Stimulated activated CD8-positive, alpha-beta memory T cell treated with anti-CD3 and anti-CD28 coated beads, Interleukin-4, amount 100 ng/mL, for 48 hours (primary cell): ENCODE data around the gene FGF14.
"Not testable (repeated sequence)": the region's sequence is repeated elsewhere in the genome, so short reads cannot be mapped to it uniquely, and the experiment has no call there.

Experiments used
- DNase-seq: peaks from one replicate; pipeline ENCODE4 v3.0.0-alpha.2; 2020

Gene FGF14

DNA sequence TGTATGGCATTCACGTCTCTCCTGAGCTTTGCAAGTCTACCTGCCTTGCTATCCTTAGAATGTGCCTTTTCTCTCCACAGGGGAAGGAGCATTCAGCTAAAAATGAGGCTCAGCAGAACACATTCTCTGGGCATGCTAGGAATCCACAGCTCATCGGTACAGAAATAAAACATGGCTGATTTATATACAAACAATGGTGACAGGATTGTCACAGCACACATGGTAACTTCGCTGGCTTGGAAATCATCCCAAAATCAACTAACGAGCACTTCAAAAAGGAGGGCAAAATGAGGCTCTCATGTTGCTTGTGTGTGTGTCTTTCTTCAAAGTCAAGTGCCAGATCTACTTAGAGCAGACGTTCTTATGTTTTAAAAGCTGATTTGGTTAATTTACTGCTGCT lies 373.0 kb downstream of the FGF14 start:
- no peak for DNase-seq

DNA sequence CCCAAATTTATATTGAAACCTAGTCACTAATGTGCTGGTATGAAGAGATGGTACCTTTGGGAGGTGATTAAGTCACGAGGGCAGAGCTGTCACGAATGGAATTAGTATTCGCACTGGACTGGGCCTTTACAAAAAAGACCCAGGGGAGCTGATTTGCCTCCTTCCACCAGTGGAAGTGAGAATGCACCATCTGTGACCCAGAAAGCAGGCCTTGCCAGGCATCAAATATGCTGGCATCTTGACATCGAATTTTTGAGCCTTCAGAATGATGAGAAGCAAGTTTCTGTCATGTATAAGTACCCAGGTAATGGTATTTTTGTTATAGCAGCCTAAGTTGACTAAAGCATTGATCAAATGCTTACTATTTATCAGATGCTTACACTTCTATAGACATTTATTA lies 373.6 kb downstream of the FGF14 start:
- no peak for DNase-seq

DNA sequence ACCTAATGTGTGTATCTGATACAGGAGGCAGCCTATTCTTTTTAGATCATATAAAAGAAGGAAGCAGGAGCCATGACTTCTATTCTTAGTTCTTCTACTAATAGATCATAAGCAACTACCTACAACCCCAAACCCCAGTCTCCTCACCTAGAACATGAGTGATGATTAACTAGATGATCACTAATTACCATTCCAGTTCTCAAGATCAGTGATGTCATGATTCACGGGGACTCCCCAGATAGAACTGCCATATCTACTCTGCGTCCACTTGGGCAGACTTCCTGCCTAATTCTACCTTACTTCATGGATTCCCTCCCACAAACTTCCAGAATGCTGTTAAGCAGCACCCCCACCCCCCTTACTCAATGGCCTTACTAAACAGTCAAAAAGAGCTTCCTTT lies 380.1 kb downstream of the FGF14 start:
- no peak for DNase-seq

DNA sequence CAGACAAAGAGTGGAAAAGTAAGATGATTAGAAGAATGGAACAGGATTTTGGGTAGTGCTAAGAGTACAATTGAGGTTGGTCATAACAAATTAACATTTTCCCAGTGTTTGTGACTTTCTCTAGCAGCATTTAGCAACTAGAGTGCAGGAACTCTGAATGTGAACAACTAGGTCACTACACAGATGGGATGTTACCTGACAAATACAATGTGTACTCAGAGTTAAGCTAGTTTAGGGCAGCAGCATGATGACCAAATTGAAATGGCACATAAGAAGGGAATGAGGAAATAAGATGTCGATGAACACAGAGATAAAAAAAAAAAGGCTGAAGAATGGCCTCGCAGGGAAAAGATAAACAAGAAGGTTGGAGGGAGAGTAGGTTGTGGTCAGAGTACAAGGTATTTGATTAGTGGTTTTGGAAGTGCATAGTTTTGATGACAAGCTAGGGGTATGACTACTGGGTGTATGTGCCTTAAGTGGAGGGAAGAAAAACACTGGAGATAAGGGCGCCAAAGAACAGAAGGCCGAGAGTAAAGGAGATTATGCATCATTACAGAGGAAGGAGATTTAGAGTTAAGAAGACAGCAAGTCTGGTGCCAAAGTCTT lies 381.1 kb downstream of the FGF14 start:
- DNase-seq, result no peak

DNA sequence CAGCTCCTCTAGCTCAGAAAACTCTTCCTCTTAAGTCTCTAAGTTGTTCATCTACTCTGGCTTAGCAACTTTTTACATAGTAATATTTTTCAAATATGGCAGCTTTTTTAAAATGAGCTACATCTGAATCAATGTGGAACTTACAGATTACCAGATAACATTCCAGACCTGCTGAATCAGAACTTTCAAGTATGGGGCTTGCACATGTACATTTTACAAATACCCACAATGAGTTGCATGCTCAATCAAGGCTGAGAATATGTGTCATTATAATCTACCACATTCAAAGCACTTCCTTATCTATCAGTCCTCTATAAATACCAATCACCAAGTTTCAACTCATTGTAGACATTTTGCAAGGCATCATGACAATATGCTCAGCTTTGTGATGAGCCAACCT lies 383.1 kb downstream of the FGF14 start:
- DNase-seq, result no peak

DNA sequence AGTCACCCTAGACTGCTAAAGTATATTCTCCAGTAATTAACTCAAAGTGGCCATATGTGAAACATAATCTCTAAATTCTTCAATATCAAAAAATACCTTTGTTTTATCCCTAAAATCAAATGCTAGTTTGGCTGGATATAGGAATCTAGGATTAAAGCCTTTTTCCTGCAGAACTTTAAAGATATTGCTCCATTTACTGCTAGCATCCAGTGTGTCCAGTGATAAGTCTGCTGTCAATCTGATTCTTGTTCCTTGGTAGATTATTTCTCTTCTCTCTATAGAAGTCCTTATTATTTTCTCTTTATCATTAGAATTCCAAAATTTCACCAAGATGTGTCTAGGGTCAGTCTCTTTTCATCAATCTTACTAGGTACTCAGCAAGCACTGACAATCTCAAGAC lies 384.6 kb downstream of the FGF14 start:
- DNase-seq, result no peak

DNA sequence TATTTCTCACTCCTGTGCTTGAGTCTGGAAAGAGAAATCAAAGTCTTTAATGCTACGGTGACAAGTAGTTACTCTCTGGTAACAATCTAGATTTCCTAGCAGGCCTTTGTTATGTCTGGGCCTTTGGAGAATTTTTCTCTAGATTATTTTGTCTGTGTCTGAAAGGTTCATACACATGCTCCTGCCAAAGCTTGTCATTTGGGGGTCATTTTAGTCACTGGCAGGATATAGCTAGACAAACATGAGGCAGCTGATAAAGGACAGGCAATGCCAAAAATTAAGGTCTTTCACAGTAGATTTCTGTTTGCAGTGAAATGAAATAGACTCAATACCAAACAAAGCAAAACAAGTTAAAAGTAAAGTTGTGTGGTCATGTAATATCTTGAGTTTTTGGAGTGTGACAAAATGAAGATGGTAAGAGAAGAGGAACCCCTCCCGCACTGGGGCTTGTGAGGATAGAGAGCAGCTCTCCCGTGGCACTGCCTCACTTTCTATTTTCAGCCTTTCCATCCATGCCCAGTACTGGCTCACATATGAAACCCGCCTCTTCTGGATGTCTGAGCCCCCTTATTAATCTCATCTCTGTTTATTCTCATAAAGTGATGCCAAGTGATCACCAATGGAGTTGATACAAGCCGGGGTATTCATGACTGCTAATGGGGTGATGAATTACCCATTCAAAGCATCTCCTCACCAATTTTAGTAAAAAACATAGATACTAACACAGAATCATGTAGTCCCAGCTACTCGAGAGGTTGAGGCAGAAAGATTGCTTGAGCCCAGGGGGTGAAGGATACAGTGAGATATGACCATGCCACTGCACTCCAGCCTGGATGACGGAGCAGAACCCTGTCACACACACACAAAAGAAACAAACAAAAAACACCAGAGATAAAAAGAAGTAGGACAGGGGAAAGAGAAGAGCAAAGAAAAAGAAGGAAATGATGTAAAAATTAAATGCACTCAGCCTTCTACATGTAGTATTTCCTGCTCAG lies 389.3 kb downstream of the FGF14 start:
- no peak for DNase-seq

DNA sequence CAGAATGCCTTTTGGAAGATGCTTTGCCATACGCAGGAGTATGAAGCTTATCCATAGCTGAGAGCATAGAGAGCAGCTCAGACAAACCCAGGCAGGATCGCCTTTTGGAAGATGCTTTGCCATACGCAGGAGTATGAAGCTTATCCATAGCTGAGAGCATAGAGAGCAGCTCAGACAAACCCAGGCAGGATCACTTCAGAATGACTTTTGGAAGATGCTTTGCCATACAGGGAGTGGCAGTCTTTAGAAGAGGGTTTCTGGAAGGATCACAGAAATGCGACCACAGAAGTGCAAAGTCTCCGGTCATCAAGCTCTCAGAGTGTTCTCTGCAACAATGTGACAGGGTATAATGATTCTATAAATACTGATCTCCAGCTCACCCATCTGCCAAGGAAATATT lies 390.4 kb downstream of the FGF14 start:
- not testable (repeated sequence) for DNase-seq

DNA sequence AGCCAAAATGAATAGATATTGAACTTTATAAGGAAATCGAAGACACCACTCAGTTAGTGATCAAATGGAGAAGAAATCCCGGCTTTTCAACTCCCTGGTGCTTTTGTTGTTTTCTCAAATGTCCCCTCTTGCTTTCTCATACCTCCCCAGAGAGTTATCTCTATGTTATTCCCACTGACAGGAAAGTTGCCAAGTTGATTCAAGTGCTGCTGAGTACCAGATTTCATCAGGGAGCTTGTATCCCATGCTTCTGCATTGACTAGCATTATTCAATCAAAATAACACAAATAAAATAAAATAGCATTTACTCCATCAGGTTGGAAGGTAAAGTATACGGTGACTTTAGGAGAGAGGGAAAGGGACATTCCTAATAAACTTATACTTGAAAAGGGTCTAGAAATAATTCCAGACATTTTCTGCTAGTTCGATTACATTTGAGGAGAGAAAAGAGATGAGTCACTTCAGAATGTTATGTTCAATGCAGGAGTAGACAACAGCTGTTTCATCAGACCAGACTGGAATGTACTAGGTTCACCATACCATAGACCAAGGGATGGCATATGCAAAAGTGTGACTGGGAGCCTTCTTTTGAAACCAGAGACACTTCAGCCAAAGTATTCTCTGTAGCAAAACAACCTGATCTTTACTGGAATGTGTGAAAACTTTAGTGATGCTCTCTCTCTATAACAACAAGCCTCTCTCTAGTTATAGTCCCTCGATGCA lies 397.8 kb downstream of the FGF14 start:
- no peak for DNase-seq

DNA sequence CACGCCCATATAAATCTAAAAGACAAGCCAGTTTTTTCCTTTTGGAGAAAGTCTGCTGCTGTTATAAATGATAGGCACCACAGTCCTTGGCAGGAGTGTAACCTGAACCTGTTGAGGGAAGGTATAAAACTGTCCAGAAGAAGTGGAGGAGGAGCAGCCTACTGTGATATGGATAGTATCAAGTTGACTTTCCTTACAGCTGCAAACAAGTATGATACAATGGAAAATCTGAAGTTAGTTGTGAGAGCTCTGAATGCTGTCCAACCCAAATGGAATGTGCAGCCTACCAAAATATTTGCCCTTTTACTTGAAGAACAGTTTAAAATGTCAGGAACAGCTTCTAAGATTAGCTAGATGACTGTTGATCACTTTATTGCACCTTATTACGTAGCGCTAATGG lies 399.6 kb downstream of the FGF14 start:
- DNase-seq, result no peak

DNA sequence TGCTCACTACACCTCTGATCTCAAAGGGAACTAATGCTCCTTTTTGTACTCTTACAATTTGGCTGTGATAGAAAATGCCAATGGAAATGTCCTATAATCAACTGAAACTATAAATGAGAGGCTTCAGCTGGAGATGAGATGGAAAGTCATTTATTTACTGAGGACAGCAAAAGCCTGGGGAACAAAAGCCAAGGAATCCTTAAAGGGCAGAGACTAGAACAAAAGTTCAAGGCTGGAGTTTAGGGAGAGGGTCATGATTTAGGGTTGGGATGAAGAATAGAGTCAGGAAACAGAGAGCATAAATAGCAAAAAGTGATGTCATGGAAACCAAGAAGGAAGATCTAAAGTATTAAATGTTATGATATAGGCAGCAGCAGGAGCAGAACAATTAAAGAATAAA lies 401.1 kb downstream of the FGF14 start:
- DNase-seq, result no peak

DNA sequence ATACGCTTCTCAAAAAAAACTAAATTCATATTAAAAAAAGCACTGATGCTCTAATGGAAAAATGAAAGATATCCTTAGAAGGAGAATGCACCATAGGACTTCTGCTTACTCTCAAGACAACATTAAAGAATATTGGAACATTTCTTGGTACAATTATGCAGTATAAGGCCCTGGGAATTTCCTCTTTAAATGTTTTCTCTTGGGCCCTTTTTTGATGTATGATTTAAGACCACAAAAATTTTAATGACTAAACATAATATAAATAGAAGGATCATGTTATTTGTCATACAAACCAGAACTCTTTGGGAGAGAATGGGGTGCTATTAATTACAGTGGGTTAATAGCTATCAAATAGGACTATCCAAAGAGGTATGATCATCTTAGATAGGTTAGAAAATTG lies 403.7 kb downstream of the FGF14 start:
- DNase-seq, result no peak

DNA sequence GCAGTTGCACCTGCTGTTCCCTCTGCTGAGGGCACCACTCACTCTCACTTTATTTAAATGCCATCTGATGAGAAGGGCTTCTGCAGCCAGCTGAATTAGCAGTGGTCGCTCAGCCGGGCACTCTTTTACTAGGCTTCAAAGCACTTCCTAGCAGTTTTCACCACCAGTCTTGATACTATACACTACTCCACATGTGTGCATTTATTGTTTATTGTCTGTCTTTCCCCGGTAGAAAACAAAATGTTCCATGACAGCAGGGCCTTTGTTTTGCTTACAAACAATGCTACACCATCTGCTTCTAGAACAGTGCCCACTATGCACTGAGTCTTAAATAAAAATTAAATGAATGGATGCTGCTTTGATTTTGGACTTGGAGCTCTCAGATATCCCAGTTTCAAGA lies 404.9 kb downstream of the FGF14 start:
- no peak for DNase-seq

DNA sequence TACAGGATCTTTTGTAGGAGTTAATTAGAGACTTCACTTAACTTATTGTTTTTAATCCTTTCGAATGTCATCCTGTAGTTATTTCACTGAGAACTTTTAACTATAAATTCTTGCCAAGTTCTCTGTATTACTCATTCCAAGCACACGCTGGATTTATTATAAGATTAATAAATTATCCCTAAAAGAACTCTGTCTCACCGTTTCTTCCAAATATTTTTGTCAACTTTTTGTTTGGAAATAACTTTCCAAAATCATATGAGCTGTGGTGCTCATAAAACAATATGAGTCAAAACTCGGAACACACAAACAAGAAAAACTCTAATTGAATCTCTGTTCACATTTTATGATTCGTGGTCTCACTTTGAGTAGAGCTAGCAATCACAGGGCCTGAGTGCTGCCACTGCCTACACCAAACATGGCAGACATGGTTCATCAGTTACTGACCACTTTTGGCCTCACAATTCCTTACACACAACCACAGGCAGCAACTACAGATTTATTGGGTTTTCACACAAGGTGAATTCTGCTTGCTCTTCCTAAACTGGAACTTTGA lies 412.0 kb downstream of the FGF14 start:
- DNase-seq, result no peak

DNA sequence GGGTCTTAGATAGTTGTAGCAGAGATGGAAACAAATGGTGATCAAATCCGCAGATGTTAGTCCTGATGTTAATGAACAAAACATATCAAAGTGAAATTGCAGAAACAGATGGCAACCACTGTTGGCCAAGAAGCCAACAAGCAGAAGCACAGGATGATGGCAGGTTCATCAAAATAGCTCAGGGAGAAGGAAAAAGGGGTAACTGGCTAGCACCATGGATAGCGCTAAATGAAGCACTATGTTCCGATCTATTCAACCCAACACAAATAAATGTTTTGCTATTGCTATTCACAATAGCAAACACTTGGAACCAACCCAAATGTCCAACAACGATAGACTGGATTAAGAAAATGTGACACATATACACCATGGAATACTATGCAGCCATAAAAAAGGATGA lies 413.7 kb downstream of the FGF14 start:
- no peak for DNase-seq

DNA sequence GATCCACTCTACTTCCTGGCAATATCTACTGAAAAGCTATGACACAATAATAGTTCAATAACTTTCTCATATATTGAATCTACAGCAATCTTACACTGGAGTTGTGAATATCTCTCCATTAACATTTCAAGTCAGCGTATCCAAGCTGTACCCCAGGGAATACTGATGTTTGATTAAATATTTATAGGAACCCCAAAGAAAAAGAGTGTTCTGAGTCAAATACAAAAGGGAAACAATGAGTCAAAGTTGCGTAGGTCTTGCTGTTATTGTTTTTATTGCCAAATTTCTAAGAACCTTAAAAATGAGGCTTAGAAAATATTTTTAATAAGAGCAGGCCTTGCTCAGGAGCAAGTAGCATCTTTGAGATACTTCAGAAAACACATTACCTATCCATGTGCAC lies 415.5 kb downstream of the FGF14 start:
- no peak for DNase-seq

DNA sequence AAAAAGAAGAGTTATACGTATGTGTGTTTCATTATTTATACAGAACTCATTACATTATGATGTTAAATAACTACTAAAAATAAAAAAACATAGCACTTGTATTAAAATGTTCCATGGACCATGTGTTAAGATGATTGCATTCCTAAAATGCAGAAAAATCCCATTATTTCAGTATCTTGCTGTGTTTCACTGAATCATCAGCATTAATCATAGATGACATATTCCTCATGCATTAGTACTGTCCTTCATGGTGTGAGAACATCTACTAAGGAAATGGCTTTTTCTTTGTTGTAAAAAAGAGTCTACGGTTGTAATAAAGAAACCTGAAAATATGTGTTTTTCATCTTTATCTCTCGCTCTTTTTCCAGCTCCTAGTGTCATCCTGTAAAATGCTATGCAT lies 416.5 kb downstream of the FGF14 start:
- DNase-seq, result no peak

DNA sequence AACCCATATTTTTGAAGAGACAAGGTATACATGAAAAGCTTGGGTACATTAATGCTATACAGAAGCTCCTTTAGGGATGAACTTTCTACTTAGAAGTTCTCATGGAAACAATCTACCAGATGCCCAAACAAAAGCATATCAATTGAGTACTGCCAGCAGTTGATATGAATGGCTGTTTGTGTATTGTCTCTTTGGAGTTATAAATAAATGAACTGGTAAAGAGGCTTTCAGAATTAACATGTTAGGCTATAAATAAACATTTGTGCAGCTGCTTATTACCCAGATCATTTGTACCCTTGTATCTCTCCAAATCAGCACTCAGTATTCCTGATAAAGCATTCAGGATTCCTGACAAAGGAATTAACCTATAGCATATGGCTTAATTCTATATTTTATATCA lies 418.9 kb downstream of the FGF14 start:
- no peak for DNase-seq

DNA sequence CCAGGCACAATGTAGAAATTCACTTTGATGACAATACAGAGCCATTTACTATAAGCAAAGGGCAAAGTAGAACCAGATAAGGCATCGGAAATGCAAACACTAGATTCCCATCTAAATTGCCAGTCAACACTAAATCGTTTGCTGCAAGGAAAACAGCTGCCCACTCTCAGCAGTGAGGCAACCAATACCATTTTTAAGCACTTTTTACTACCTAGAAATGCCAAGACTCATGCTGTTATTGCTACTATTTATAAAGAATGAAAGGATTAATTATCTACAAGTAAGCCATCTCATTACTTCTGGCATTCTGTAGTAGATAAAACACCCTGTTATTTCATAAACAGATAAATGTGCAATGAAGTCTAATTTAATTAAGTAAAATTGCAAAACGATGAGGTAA lies 422.0 kb downstream of the FGF14 start:
- no peak for DNase-seq

DNA sequence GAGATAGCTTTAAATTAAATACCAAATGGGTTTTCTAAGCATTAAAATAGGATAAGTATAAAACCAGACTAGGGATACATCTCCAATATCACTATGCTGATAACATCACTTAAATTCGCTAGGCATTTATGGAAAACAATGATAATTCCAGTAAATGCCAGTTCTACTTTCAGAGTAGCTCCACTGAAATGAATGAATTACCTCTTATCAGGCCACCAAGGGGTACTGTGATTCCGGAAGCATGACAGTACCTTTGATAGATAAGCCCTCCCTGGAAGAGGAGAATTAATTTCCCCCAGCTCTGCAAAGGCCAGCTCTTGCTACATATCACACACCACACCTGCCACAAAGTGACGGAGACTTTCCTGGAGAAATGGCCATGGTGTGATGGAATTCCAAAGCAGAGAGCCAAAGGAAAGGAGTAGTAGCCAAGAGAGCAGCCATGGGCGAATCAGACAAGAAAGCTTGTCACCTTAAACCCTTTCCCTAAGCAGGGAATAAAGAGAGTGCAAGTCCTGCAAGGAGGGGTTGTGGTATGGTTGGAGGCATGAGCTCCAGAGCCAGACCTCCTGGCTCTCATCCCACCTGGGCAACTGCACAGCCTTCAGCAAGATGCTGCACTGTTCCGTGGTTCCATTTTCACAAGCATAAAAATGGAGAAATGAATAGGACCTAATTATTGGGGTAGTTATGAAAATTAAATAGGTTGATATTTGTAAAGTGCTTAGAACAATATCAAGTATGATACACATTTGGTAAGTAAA lies 423.1 kb downstream of the FGF14 start:
- DNase-seq, result no peak

DNA sequence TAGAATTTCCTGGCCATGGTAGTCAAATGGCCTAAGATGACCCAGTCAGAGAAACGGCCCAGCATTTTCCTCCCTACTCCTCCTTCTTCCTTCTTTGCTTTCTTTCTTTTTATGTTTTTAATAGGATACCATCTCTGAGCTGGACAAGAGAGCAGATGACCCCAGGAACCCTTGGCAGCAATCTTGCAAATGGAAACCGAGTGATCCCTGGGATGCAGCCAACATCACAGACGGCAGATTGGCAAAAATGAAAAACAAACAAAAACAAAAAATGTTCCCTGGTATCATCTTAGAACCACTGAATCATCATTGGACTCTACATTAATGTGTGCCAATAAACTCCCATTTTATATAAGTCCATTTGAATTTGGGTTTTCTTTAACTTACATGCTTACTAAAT lies 424.4 kb downstream of the FGF14 start:
- DNase-seq, result no peak

DNA sequence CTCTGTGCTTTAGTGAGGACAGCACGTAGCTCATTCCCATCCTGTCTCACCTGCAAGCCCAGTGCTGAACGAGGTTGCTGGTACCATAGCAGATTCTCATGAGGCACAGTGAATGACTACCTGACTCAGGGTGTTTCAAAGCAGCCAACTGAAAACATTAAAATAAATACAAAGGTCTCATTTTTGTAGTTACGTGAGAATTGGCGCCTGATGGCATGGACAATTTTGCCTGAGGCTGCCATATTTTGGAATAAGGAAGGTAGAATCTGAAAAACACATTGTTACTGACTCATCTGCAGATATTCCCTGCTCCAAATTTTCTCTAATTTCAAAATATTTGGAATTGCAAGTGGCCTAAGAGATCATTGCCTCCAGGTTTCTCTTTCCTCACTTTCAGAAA lies 429.7 kb downstream of the FGF14 start:
- no peak for DNase-seq

DNA sequence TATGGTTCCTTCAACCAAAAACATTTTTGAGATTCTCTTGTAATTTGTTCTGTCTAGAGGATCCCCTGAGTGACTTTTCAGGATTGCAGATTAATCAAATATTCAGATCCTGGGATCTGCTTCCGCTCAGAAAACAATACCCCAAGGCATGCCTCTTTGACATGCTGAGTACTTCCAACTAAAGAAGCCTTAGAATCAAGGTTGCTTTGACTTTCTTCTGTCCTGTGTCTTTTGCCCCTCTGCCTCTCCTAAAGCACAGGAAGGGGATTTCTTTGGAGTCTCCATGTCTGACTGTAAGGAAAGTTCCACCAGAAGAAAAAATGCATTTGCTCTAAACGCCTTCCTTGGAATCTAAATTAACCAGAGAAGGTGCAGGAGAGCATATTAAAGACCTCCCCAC lies 431.5 kb downstream of the FGF14 start:
- DNase-seq, result no peak
